HG03521 (cell line): ENCODE data around the gene AUTS2.

Source experiments
- ATAC-seq: cut with Tn5 transposase; IDR thresholded peaks from one replicate; pipeline ENCODE4 v1.9.1; 2021; ENCODE audit warnings: mild to moderate bottlenecking, moderate library complexity; ENCODE audit not compliant: unreplicated experiment

AUTS2 gene

GRCh38 chr7:70463352-70463938 is 865.2 kb downstream of the AUTS2 start:
- no peak for ATAC-seq

DNA sequence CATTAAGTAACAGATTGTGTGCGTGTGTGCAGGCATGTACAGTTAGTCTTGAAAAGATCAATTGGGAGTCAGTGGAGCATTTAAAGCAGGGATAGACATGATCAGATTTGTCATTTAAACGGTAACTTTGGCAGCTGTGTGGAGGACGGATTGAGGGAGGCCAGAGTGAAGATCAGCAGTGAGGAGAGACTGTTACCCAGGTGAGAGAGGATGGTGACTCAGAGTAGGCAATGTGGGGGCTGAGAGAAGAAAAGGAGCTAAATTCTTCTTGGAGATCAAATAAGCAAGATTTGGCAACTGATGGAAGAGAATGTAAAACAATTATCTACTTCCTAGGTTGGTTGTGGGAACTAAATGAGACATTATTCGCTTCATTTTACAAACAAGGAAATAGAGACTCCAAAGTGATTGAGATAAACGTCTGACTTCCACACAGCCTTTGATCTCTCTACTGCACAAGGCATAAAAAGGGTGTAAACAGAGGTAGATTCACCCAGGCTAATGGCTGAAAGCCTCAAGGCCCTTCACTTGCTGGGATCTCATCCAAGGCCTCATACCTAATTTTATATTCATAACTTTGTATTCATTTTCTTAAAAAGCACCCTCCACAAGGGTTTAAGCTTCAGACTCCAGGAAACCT is 868.6 kb downstream of the AUTS2 start:
- ATAC-seq, result no peak

- no peak for ATAC-seq
Observed at GRCh38 chr7:70470746-70471145, 872.5 kb downstream of the AUTS2 start.

- ATAC-seq, result no peak
Observed at GRCh38 chr7:70472601-70473237, 874.4 kb downstream of the AUTS2 start.

DNA sequence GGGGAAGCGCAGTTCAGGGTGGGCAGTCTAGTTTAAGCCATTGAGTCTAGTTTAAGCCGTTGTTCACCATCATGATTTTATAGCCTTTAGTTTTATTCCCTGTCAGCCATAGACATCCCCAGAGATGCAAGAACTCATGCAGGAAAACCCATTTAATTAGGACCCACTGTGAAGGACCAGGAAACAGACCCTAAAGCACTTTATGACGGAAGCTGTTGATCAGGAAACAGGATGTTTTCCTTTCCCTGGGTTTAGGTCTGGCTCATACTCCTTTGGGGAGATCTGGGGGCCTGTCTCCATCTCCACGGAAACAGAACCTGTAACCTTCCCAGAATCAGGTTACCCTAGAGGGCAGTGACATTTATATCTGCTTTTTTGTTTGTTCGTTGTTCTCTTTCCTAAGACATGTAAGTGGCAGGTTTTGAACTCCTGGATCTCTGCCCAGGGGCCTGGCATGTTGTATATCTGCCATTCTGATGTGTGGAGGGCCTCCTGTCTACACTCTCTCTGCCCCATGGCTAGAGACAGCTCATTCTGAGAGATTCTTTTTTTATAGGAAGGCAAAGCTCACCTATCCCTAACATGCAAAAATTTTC is 876.5 kb downstream of the AUTS2 start:
- no peak for ATAC-seq

DNA sequence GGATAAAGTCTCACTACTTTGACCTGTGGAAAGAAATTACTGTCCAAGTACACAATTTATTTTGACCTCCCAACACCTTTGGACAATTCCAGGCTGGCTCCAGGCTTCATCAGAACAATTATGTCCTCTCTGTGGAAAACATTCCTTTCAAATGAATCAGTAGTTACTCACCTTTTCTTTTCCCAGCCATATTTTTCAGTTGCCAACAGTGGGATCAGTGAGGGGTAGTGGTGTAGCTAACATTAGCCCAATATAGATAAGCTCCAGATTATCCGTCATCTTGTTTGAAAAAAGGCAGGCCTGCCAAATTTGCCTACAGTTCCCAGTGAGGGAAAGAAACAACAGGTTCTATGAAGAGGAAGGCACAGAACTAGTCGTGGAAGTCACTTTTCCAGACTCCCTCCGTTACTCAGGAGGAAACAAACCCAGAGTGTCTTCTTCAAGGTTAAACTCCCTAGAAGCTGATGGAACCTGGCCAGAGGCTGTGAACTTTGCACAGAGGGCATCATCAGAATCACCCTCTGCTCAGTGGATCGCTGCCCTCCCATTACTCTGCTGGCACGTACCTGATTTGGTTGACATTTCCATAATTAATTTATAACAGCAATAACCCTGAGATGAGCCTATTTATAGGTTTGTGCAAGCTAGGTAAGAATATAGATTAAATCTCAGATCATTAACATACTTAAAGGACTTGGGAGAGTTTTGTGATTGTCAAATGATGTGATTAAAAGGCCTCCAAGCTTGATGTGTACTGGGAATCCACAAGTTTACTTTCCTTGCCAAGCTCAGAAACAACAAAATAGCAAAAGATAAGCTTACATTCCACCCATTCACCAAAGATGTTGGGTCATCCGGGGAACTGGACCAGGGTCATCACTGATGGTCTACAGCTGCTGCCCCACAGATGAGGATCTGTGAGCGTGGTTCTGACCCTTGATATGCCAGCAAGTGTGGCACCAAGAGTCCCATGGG is 879.0 kb downstream of the AUTS2 start:
- ATAC-seq, result no peak

DNA sequence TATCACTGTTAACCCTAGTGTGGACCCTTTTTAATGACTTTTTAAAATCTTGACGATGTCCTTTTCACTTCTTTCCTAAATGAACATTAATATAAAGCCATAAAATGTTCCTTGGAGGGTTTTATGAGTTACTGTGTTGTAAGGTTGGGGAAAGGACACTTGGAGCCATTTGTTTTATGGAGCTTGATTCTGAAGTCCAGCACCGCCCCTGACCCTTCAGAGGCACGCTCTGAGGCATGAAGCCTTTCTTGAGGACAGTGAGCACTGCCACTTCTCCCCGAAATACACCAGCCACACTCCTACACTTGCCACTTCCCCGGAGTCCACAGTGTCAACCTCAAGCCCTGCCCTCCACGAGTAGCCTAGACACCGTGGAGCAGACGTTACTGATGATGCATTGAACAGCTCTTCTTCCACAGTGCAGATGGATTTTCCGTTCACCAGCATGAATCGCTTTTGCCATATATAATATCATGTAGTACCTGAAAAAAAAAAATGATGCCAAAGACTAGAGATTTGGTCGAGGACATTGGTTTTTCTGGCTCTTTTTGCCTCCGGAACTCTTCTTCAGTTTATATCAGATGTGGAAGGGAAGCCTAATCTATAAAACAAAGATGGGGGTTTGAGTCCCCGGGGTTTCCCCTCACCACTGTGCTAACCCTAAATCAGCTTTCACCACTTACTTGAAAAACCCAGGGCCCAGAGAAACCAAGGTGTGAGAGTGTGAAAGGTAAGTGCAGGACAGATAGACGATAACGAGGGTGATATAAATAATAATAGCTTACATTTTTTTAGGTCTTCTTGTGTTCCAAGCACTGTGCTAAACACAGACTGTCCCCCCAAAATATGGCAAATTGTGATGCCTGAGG is 881.1 kb downstream of the AUTS2 start:
- ATAC-seq, result no peak

- ATAC-seq, result no peak
Observed at GRCh38 chr7:70480927-70481569, 882.8 kb downstream of the AUTS2 start.

GRCh38 chr7:70481570-70482123 is 883.4 kb downstream of the AUTS2 start:
- no peak for ATAC-seq

DNA sequence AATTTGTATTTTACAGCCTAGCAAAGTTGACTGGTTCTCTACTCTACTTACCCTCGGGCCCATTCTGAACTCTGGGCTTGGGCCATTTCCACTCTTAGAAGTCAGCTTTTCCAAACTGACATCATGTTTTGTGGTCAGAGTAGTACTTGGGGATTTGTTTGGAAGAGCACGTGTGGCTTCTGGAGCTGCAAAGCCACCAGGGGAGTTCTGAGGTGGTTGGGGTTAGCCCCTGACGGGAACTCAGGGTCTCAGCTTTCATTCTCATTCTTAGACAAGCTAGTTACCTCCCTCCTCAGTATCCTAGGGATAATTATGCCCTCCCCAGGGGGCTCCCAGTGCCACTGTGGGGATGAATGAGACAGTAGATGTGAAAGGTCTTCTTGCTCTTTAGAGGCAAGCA is 886.0 kb downstream of the AUTS2 start:
- ATAC-seq, result no peak

DNA sequence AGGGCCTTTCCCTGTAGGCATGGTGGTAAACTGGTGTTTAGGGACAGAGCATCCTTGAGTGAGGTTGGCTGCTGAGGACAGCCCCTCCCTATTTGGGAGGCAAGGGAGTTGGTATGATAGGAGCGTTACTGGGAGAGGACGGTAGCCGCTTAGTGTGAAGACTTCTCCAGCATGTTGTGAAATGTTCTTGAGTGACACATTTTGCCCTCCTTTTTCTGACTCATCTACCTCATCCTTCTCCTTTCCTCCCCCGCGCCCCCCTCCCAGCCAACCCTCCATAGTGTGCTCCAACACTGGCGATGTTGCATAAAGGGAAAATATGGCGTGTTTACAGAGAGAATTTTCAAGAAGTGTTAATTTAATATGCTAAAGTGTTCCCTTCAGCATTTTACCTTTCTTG is 888.7 kb downstream of the AUTS2 start:
- ATAC-seq, result no peak

- no peak for ATAC-seq
Observed at GRCh38 chr7:70487428-70487827, 889.2 kb downstream of the AUTS2 start.

DNA sequence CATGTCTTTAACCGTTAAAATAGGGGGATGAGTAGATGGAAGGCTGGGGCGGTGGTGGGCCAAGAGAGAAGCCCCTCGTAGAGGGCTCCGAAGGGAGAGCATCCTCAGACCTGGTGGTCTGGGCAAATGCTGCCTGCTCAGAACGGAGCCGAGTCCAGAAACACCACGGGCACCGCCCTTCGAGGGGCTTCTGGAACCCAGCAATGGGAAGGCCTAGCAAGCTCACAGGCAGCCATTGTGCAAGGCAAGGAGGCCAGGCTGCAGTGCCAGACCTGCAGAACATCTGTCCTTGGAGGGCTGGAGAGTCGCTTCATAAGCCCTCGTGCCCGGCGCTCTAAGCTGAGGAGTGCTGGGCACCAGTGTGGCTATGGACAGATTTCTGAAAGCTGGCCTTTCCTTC is 889.6 kb downstream of the AUTS2 start:
- no peak for ATAC-seq

GRCh38 chr7:70489813-70490212 is 891.5 kb downstream of the AUTS2 start:
- ATAC-seq, result no peak

DNA sequence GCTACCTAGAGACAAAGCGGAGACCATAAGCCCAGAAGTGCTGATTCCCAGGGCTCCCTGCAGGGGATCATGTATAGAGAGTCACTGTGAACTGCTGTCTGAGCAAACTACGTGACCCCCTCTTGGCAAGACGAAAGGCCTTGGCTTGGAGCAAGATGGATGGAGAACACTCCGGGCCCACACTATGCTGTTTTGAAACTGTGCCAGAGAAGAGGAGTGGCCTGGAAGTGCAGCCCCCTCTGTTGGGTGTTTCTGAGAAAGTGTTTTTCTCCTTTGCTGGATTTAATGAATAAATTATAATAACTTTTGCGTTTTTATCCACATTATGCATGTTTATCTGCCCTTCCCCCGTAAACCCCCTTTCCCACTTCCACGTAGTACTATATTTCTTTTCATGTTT is 894.4 kb downstream of the AUTS2 start:
- no peak for ATAC-seq

GRCh38 chr7:70494225-70495032 is 896.2 kb downstream of the AUTS2 start:
- no peak for ATAC-seq

DNA sequence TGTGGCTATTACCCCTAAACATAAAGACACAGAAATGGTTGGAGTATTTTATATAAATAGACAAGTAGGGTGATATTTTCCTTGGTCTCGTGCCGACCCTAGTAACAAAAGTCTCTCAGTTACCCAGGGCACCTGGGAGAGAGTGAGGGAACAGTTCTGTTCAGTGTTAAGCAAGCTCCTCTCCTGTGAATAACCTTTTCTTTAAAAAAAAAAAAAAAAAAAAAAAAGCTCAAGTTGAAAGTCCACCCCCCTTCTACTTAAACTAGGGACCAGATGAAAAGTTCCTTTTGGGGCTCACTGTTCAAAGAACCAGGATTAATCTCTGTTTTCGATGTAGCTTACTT is 896.7 kb downstream of the AUTS2 start:
- no peak for ATAC-seq

- no peak for ATAC-seq
Observed at GRCh38 chr7:70497793-70498192, 899.5 kb downstream of the AUTS2 start.
